H1 (cell line): ENCODE measurements around the gene ADCK2. TPM values are rescaled to one million over a fixed set of nuclear protein-coding genes. Genes with fewer than 3 reads are reported as not detected.

Experiments
- BCL11A ChIP-seq, 2 experiments: IDR thresholded peaks; one replicate each; pipeline ENCODE4 v1.6.1; 2011; ENCODE audit warnings: low read depth in 2 of 2, low read length in 2 of 2, mild to moderate bottlenecking in 2 of 2
- CBX8 ChIP-seq: fragments of 300-800, 300-1000 bp; sonication (generic); IDR thresholded peaks from 2 replicates; pipeline ENCODE4 v1.7.1; 2016; ENCODE audit warnings: low read depth, low read length, borderline replicate concordance
- EP300 ChIP-seq, 2 experiments: IDR thresholded peaks; 1 replicate in 1 of 2; 2 replicates in 1 of 2; pipeline ENCODE4 v1.6.1; 2011 to 2012; ENCODE audit warnings: low read depth in 2 of 2, low read length in 2 of 2, mild to moderate bottlenecking in 2 of 2, borderline replicate concordance in 1 of 2, inconsistent platforms in 1 of 2, moderate library complexity in 1 of 2
- JUND ChIP-seq: IDR thresholded peaks from 2 replicates; pipeline ENCODE4 v1.6.1; 2011; ENCODE audit warnings: mild to moderate bottlenecking, improper control_type of control experiment, low read length
- KDM1A ChIP-seq: fragments of 200-600, 300-600 bp; sonication (generic); IDR thresholded peaks from 2 replicates; pipeline ENCODE4 v1.7.1; 2016; ENCODE audit warnings: mild to moderate bottlenecking, low read length, borderline replicate concordance
- KDM5A ChIP-seq: fragments of 200-600 bp; IDR thresholded peaks from 2 replicates; pipeline ENCODE4 v1.7.1; 2012; ENCODE audit warnings: mild to moderate bottlenecking, low read length, inconsistent platforms, mixed read lengths
- NANOG ChIP-seq: IDR thresholded peaks from 2 replicates; pipeline ENCODE4 v1.6.1; 2011; ENCODE audit warnings: low read length, low read depth, mild to moderate bottlenecking, inconsistent platforms; ENCODE audit not compliant: insufficient read depth, poor library complexity, severe bottlenecking
- RBBP5 ChIP-seq: IDR thresholded peaks from 2 replicates; pipeline ENCODE4 v1.7.1; 2012; ENCODE audit warnings: low read depth, mild to moderate bottlenecking, inconsistent platforms, low read length, moderate library complexity, borderline replicate concordance
- SP2 ChIP-seq: IDR thresholded peaks from 2 replicates; pipeline ENCODE4 v1.6.1; 2012; ENCODE audit warnings: mild to moderate bottlenecking, low read length, inconsistent platforms
- SRF ChIP-seq: IDR thresholded peaks from 2 replicates; pipeline ENCODE4 v1.6.1; 2011; ENCODE audit warnings: mild to moderate bottlenecking, low read depth, low read length, moderate library complexity
- polyA plus RNA-seq, 7 experiments: library from polyadenylated mRNA; depleted of rRNA in 3 of 7; stranded (reverse) in 5 of 7; unstranded in 2 of 7; fragments of >200 nt in 5 of 7; fragments of 200-250 nt in 2 of 7; gene quantifications; 1 replicate in 5 of 7; 2 replicates in 1 of 7; 4 replicates in 1 of 7; pipeline versions ENCODE4 v1.2.1 to v1.2.3, GENCODE V29; 2011 to 2013; ENCODE audit warnings: missing spikeins in 2 of 7, mixed read lengths in 2 of 7
- total RNA-seq: library from RNA; stranded (reverse); fragmentation: NEBNext Ultra II Directional; extraction: Animal tissue kit (Norgen Biotek cat#: 25700); gene quantifications from 2 replicates; pipeline ENCODE4 v1.2.1, GENCODE V29; 2021

Gene ADCK2
- total and polyA plus RNA-seq, 2 of the 8 experiments (the other 6 are each of a cell fraction or from before 2014, with no cell fraction given) = 6.9 to 11.7 TPM

- no peak for TF ChIP-seq KDM5A
- no peak for TF ChIP-seq JUND
- no peak for TF ChIP-seq EP300 (IDR thresholded peaks at IDR 0.05; ENCODE audit: borderline replicate concordance in 1 of 2, low read depth in 2 of 2, low read length in 2 of 2)
- TF ChIP-seq CBX8 = no peak
- TF ChIP-seq NANOG = peak; percentile 41
- TF ChIP-seq SRF = no peak
- TF ChIP-seq BCL11A (IDR thresholded peaks at IDR 0.05; ENCODE audit: low read depth in 2 of 2, low read length in 2 of 2) = no peak
- no peak for TF ChIP-seq SP2
- no peak for TF ChIP-seq KDM1A
- no peak for TF ChIP-seq RBBP5
Observed at GRCh38 chr7:140640727-140641523, 31.8 kb upstream of the ADCK2 start, which contains the start of gene DENND2A (continued).
